Effector CD4-positive, alpha-beta T cell (primary cell): ENCODE measurements around the gene WDR45B.

Experiments used
- DNase-seq: peaks from one replicate; pipeline ENCODE4 v3.0.0-alpha.2; 2020
- total RNA-seq: gene quantifications from one replicate; lab custom pipeline; 2026; lab: John Stamatoyannopoulos, UW

WDR45B gene
- total RNA-seq: 96.6 reads per million, percentile 82 among the genes with 10 or more reads in this experiment

DNA sequence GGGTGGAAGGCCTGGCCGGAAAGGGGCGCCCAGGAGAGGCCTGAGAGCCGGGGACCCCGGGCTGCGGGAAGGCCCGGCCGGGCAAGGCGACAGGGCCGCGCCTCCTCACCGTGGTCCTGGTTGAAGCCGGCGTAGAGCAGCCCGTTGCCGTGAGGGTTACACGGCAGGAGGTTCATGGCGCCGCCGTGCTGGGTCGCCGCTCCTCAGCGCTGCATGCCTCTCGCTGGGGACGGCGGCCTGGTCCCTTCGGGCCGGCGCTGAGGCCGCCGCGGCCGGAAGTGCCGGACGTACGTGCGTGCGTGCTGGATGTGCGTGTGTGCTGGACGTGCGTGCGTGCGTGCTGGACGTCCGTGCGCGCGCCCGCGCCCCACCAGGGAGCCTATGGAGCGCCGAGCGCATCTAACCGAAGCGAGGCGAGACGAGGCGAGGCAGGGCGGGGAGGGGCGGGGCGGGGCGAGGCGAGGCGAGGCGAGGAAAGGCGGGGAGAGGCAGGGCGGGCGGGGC lies at the start of gene WDR45B:
Gene WDR45B, minus strand, starts transcription at position 280 of the 504 bp plus-strand sequence. Its CDS starts 104 bp downstream, at position 176.
- peak; percentile 79 for DNase-seq

DNA sequence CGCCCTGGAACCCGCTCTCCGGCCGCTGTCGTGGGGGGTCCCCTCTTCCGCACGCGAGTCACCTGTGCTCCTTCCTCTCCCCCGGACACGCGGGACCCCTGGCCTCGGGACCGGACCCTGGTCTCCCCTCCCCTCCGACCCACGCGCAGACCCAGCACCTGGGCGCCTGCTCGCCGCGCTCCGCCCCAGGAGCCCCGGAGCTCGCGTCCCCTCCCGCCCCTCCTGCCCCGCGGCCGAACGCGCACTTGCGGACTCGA lies 49.5 kb upstream of the WDR45B start:
- no peak for DNase-seq

DNA sequence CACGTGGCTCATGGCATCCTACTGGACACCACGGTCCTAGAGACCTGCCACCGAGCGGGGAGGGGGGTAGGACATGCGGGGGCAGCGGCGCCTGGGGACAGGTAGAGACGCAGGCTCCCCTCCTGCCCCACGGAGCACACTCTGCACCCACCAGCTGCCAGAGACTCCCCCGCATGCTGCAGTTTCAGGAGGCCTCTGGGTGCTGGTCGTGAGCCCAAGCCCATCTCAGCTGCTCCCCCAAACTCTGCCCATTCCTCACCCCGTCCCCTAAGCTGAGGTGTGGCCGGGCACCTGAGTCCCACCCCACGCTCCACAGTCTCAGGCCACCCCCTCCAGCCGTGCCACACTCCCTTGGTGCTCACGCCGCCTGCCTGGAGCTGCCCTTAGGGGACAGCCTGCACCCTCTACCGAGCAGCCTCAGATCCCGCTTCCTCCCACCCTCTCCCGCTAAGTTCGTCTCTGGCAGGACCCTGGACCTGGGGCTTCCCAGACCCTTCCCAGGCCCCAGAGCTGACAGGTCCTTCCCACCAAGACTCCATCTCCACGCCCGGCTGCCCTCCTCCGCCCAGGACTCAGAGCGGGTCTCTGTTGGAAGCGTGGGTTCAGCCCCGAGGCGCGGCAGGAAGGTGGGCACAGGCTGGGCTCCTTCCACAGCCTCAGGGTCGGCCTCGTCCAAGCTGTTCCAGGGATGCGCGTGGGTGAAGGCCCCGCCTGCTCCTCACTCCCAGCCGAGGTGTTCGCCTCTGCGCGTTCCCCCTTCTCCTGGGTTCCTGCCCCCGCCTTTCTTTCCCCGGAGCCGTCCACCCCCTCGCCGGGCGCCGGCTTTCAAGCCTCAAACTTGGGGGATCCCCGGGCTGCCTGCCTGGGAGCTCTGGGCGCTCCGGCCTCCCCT lies 48.9 kb upstream of the WDR45B start:
- no peak for DNase-seq

DNA sequence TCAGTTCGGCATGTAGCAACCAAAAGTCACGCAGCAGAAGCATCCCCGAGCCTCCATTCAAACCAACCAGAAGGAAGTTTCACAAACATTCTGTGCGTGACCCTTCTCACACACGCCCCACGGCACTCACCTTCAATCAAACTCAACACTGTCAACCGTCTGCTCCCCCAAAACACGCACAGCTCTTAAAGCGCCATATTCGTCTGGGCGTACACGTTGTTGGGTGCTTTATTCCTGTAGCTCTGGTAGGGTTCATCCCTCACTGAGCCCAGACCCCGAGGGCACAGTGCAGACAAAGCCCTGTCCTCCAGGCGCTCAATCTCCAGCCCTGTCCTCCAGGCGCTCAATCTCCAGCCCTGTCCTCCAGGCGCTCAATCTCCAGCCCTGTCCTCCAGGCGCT lies 48.0 kb upstream of the WDR45B start:
- DNase-seq: no peak

DNA sequence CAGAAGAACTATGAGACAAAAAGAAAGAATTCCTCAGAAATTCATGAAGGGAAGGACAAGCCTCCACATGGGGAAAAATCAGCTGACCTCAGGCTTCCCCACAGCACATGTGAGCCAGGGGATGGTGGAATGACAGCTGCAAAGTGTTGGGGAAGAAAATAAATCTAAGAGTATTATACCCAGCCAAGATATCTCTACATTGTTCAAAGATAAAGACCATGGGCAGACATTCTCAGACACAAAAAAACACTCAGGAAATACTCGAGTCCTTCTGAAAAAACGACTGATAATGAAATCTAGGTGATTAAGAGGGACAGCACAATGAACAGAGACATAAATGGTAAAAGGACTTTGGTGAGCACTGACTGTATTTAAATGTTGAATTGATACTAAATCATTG lies 46.4 kb upstream of the WDR45B start:
- no peak for DNase-seq

DNA sequence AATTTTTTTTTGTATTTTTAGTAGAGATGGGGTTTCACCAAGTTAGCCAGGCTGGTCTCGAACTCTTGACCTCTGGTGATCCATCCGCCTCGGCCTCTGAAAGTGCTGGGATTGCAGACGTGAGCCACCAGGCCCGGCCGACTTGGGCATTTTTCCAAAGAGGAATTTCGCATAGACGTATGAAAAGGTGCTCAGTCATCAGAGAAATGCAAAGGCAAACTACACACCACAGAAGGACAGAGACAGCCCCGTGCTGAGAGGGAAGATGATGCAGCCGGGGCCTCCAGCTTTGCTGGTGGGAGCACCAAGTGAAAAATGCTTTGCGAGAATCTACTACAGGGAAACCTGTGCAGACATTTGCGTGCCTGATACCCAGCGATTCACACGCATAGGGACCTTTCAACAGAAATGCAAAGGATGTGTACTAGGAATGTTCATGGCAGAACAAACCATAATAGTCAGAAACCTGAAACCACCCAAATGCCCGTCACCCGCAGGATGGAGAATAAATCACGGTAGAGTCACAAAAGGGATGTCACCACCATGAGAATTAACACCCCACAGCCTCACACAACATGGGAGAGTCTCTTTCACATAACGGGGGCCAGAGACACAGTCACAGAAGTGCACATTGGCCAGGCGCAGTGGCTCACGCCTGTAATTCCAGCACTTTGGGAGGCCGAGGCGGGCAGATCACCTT lies 45.1 kb upstream of the WDR45B start:
- no peak for DNase-seq

DNA sequence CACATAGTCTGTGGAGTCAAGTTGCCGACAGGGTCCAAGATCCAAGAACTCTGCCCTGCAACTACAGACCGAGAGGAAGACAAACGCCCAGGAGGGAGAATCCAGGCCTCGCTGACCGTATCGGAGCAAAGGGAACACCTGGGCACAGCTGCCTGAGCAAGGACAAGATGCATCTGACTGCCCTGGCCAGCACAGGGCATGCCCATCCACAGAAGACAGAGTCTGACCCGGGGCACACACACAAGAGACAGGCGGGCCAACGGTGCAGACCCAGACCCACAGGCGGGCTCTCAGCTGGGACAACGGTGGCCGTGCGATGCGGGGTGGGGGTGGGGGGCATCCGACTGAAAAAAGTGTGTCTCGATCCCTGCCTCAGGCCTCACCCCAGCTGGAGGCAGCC lies 44.0 kb upstream of the WDR45B start:
- no peak for DNase-seq

DNA sequence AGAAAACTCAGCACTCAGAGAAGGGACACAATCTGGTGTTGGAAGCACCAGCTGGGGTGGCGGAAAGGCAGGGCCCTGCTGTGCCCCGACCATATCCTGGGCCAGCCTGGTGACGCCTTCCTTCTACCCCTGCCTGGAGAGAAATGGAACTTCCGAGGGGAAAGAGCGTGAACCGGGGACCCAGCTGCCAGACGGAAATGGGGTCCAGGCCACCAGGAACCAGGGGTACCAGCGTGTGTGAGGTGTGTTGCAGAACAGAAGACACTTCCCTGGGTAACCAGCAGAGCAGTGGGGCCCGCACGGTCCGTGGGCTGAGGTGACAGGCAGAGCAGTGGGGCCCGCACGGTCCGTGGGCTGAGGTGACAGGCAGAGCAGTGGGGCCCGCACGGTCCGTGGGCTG lies 43.5 kb upstream of the WDR45B start:
- DNase-seq: no peak

DNA sequence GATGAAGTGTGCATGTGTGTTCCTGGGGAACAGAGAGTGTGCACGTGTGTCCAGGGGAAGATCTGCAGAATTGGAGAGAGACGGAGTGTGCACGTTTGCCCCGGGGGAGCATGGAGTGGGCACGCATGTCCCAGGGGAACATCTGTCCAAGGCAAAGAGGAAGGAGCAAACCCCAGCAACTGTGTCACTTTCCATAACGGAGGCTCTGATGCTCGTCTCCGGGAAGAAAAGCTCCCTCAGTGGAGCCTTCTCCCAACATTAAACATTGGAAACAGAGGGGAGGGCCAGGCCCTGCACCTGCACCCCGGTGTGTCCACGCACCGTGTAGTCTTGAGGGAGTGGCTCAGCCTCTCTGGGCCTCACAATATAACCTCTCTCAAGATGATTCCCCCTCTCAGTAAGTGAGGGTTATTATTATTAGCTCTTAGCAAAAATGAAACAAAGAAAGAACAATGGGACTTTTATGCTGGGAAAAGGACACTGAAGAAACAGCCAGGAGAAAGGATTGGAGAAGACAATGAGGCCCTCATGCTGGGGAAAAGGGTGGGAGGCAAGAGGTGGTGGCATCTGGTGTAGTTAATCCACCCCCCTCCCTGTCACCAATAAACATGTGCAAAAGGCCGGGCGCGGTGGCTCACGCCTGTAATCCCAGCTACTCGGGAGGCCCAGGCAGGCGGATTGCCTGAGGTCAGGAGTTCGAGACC lies 42.7 kb upstream of the WDR45B start:
- DNase-seq: no peak

DNA sequence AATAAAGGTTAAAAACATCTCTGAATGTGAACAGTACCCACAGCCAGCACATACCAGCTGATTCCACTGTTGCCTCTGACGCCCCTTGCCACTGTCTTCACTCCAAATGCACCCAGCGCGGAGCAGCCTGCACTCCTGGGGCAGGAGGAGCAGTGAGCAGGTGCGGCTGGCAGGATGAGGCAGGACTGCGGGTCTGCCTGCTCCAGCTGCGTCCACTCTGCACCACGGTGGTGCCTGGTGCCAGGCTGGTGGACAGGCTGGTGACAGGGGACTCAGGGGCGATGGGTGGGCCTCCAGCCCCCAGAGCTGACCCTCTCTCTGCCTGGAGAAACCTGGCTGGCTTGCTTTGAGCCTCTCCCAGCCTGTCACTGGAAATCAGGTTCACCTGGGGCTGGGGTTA lies 40.8 kb upstream of the WDR45B start:
- DNase-seq: no peak

DNA sequence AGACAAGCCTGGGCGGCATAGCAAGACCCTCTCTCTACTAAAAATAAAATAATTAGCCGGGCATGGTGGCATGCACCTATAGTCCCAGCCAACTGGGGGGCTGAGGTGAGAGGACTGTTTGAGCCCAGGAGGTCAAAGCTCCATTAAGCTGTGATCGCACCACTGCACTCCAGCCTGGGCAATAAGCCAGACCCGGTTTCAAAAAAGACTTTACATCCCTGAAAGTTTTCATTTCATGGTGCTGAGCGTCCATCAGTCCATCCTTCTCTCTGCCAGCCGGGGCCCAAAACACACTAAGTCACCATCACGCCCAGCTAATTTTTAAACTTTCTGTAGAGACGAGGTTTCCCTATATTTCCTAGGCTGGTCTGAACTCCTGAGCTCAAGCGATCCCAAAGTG lies 39.6 kb upstream of the WDR45B start:
- no peak for DNase-seq

DNA sequence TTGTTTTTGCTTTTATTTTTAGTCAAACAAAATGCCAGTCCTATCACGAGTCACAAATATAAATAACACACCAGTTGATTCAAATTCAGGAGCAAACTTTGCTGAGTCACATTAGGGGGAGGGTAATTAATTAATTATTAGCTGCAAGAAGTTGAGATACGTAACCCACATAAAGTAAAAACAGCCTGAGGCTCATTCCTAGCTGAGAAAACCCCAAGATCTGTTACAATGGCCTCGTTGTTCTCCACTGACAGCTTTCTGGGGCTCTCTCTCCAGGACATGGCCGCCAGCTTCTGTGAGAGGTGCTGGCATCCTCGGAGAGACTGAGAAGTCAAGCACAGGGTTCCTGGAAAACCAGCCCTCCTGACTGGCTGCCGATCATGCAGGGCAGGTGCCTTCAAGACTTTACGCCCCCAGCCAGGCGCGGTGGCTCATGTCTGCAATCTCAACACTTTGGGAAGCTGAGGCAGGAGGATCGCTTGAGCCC lies 39.2 kb upstream of the WDR45B start:
- DNase-seq: no peak

DNA sequence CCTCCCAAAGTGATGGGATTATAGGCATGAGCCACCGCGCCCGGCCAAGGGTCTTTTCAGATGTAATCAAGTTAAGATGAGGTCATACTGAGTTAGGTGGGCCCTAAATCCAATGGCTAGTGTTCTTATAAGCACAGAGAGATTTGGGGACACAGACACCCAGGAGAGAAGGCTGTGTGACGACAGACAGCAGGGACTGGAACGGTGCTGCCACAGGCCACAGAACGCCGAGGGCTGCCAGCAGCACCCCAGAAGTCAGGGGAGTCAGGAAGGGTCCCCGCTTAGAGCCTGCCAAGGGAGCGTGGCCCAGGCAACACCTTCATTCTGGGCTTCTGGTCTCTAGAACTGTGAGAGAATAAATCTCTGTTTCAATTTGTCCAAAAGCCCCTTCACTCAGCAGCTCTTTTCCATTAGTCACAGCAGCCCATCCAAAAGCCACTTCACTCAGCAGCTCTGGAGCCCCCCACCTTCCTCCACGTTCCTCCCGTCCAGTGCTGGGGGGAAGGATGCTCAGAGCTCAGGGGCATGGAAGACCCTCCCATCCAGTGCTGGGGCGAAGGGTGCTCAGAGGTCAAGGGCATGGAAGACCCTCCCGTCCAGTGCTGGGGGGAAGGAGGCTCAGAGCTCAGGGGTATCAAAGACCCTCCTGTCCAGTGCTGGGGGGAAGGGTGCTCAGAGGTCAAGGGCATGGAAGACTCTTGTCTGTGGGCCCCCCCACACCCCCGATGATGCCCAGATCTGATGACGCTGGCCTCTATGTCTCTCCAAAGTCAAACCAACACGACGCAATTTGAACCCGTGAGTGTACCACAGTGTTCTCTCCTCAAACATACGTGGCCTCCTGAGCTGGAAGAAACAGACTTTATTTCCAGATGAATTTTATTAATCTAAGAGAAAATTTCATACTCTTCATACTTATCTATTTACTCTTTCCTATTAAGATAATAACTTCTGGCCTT lies 38.4 kb upstream of the WDR45B start:
- DNase-seq: no peak

DNA sequence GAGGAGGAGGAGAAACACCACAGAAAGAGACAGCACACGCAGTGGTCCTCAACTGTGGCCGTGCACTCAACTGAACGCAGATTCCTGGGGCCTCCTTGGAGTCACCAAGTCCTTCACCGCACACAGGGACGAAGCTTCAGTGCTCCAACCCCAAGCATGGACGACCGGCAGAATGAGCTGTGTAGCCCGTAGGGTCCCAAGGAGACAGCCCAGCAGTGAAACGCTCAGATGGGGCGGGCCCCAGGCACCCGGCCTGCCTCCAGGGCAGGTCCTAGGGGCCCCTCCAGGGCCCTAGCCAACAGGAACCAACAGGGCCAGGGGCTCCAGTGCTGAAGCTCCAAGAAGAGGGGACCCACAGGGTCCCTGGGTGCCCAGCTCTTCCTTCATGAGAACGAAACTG lies 37.0 kb upstream of the WDR45B start:
- no peak for DNase-seq

DNA sequence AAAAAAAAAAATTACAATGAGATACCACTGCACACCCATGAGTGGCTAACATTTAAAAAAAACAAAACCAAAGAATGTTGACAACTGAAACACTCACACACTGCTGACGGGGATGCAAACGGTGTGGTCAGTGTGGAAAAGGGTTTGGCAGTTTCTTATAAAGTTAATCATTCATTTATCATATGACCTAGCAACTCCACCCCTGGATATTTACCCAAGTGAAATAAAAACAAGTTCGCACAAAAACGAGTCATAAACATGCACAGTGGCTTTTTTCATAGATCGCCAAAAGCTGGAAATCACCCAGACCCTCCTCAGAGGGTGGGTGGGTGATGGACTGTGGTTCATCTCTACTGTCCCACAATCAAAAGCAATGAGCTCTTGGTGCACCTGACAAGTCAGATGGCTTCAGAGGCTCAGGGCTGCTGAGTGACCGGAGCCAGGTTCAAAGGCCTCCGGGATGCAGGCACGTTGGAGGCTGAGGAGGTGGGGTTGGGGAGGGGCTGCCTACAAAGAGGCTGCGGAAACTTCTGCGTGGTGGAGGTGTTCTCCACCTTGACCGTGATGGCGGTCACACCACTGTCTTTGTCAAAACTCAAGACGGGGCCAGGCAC lies 36.1 kb upstream of the WDR45B start:
- no peak for DNase-seq

DNA sequence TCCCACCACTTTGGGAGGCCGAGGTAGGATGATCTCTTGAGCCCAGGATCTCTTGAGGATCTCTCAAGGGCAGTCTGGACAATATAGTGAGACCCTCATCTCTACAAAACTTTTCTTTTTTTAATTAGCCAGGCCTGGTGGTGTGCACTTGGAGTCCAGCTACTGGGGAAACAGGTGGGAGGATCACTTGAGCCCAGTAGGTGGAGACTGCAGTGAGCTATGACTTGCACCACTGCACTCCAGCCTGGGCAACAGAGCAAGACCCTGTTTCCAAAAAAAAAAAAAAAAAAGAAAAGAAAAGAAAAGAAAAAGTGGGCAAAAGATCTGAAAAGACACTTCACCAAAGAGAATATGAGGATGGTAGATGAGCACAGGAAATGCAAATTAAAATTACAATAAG lies 35.3 kb upstream of the WDR45B start:
- DNase-seq: no peak

DNA sequence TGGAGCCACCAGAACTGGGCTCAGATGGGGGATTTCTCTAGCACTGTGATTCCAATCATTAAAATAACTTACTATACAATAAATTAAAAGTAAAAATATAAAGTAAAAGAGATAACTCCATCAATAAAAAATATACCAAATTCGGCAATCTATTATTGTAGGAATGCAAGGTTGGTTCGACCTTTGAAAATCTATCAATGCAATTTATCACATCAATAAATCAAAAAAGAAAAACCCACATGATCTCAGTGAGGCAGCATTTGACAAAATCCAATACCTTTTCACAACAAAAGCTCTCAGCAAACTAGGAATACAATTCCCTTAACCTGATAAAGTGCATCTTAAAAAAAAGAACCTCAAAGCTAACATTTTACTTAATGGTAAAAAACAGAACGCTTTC lies 33.3 kb upstream of the WDR45B start:
- DNase-seq: no peak

DNA sequence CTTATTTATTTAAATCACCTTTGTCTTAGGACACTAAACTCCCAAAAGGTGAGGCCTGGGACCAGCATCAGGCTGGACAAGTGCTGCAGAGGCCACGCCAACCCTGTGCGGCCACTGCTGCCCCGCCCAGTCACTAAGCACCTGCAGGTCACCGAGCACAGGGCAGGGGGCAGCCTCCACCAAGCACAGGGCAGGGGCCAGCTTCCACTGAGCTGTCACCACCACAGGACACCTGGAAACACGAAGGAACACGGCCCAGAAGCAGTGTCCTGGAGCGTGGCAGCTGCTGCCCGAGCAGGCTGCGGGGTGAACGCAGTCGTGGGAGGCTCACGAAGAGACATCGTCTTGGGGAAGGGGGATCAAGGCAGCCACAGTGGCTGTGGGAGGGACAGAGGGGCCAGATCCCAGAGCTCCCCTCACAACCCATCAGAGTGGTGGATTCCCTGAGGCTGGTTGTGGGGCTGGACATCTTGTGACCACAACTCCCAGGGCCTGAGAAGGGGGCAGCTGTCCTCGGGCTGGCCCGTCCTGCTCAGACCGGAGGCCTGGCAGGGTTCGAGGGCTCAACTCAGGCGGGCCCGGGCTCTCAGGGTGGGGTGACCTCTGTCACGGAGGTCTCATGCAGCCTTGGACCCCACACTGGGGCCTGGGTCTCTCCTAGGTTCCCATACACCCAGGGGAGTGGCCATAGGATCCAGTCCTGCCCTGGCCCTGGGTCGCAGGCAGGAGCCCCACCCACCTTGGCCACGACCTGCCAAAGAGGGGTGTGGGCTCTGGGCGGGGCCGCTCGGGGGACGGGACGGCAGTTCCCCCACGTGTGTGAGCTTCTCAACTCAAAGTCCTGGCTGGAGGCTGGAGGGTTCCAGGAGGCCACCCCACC lies 31.6 kb upstream of the WDR45B start:
- DNase-seq: no peak

DNA sequence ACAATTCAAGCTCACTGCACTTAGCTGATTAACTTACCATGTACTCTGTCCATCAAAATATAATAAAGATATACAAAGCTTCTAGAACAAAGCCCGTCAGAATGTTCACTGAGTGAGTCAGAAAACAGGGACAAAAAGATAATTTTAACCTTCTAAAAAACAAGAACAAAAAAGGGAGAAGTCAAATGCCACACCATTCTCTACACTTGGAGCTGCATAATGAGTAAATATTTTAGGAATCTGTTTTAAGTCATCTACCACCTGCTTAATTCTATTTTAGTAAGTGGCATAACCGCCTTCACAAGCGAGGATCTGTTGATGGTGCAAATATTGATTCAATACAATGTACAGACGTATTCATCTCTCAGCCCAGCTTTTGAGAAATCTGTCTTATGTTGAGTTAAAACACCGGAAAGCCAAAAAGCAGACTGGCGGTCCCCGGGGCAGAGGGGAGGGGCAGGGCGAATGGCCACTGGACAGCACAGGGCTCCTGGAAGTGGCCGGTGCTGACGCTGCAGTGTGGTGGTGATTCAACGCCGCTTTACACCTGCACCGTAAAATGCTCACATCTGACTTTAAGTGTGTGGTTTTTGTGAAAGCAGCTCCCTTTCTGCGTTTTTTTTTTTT lies 30.1 kb upstream of the WDR45B start:
- no peak for DNase-seq

DNA sequence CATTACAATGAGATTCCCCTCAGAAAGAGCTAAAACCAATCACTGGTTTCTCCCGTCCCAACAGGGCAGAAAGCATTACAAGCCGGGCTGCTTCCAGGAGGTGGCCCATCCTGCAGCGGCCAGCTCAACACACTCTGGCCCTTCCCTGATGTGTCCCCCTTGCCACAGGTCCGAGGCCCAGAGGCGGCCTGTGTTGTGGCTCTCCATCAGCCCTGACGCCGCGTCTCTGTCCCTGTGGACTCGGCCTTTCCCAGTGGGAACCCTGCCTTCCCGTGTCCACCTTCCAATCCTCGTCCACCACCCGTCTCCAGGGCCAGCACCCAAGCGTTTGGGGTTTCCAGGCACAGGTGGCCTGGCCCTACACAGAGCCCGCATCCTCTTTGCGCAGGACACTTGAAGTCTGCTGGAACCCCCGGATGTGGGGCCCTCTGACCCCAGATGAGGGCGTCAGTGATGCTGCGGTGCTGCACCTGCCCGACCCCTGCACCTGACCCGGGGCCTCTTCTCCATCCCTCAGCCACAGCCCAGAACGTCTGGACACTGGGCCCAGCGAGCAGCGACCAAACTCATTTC lies 29.2 kb upstream of the WDR45B start:
- DNase-seq: no peak
